ENCODE measurements around the gene C7orf33.
"Not testable (repeated sequence)": the region's sequence is repeated elsewhere in the genome, so short reads cannot be mapped to it uniquely, and the experiment has no call there.

Gene C7orf33, protein sequence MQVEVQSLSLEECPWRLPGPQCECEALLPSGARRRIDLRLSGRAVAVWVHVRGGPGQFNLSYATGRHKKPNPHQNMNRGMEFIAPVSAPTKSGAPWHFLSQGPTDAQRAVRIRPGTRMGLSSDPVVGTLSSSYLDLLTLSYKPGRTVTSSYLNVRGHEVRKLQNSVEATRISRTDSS

GRCh38 chr7:148590471-148590870 lies at the start of gene C7orf33:
Gene C7orf33, plus strand, starts transcription at chr7:148590766. Its CDS starts 160 bp downstream, at chr7:148590926.
- DNase-seq (ENCODE audit: low read depth in 2 of 2), result no peak

DNA sequence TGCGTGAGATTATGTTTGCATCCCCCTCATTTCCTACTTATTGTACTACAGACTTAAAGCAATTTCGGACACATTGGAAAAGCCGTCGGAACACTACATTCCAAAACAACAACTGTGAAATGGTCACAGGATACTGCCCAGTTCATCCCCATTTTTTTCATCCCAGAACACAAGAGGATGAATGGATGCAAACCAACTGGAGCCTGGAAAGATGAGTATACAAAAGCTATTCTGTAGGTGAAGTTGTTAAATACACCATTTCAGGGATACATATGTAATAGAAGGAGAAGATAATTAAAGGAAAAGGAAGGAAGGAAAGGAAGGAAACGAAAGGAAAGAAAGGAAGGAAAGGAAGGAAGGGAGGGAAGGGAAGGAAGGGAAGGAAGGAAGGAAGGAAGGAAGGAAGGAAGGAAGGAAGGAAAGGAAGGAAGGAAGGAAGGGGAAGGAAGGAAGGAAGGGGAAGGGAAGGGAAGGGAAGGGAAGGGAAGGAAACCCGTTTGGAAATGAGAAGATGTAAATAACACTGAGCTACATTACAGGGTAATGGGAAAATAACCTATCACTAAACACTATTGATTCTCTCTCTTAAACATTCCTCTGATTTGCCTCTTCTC lies 48.6 kb upstream of the C7orf33 start:
- no peak for DNase-seq (ENCODE audit: low read depth in 2 of 2)

GRCh38 chr7:148543302-148543701 lies 47.3 kb upstream of the C7orf33 start:
- DNase-seq (ENCODE audit: low read depth in 2 of 2), result no peak

- DNase-seq (ENCODE audit: low read depth in 2 of 2), result no peak
Observed at GRCh38 chr7:148545172-148545571, 45.4 kb upstream of the C7orf33 start.

- DNase-seq (ENCODE audit: low read depth in 2 of 2), result no peak
Observed at GRCh38 chr7:148545932-148546331, 44.6 kb upstream of the C7orf33 start.

- DNase-seq (ENCODE audit: low read depth in 2 of 2), result no peak
Observed at GRCh38 chr7:148546857-148547256, 43.7 kb upstream of the C7orf33 start.

- DNase-seq (ENCODE audit: low read depth in 2 of 2), result no peak
Observed at GRCh38 chr7:148547951-148548350, 42.6 kb upstream of the C7orf33 start.

DNA sequence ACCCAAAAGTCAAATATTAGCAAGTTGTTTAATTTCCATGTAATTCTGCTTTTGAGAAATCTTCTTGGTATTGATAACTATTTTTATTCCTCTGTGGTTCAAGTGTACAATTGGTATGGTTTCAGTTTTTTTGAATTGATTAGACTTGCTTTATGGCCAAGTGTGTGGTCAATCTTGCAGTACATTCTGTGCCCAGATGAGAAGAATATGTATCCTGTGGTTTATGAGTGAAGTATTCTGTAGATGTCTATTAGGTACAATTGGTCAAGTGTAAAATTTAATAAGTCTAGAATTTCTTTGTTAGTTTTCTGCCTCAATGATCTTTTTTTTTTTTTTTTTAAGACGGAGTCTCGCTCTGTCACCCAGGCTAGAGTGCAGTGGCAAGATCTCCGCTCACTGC lies 36.6 kb upstream of the C7orf33 start:
- no peak for DNase-seq (ENCODE audit: low read depth in 2 of 2)

DNA sequence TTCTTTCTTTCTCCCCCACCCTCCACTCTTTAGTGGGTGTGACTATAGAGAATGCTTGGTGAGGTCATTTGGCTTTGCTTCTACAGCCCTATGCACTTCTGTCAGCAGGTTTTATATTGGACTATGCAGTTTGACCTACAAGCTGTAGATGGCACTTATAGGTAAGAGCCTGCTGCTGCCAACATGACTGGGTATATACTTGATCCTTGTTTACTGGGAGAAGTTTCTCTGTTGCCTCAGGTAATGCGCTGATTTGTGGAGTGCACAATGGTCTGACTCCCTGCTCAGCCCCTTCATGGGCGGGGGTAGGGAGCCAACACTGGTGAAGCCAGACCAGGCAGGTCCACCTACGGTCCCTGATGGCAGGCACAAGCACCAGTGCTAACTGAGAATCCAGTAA lies 33.7 kb upstream of the C7orf33 start:
- DNase-seq (ENCODE audit: low read depth in 2 of 2), result no peak

DNA sequence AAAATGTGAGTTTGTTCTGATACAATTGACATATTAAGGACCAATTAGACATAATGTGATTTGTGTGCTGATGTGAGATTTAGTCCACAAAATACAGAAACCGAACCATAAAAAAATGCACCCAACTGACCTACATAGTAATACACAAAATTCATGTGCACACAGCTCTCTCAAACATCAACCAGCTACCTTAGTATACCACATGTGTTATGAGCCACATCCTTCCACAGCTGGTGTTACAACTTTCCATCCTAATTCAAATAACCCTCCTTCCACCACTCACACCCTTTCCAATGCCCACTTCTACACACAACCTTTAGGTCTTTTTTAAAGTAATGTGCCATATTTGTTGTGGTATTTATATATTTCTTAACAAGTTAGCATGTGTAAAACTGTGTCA lies 31.7 kb upstream of the C7orf33 start:
- DNase-seq (ENCODE audit: low read depth in 2 of 2), result no peak

GRCh38 chr7:148561099-148561498 lies 29.5 kb upstream of the C7orf33 start:
- no peak for DNase-seq (ENCODE audit: low read depth in 2 of 2)

DNA sequence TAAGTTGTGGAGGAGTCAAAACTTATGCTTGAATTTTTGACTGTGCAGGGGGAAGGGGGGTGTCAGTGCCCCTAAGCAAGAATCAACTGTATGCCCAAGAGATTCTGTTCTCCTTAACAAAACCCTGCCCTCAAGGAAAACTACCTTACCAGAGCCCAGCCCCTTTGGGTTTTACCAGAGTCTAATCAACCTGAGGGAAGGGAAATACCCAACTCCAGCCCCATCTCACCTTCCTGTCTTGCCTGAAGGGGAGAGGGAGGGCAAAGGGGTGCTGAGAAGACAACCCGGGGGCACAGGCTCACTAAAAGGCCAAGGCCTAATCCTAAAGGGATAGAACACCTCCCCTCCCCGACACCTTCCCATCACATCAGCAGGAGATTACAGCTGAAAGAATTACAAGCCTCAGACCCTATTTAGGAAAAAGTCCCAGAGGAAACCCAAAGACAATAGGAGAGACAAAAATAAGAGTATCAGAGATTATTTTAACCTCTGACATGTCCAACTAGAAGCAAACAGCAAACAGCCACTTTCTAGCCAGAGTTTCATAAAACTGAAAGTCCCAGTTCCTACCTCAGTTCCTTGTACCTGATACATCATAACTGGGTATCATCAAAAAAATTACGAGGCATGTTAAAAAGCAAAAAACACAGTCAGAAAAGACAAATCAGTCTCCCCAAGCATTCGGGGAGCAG lies 26.8 kb upstream of the C7orf33 start:
- no peak for DNase-seq (ENCODE audit: low read depth in 2 of 2)

GRCh38 chr7:148564275-148564951 lies 26.2 kb upstream of the C7orf33 start:
- peak; percentile 10 to 42 for DNase-seq (ENCODE audit: low read depth in 2 of 2)

DNA sequence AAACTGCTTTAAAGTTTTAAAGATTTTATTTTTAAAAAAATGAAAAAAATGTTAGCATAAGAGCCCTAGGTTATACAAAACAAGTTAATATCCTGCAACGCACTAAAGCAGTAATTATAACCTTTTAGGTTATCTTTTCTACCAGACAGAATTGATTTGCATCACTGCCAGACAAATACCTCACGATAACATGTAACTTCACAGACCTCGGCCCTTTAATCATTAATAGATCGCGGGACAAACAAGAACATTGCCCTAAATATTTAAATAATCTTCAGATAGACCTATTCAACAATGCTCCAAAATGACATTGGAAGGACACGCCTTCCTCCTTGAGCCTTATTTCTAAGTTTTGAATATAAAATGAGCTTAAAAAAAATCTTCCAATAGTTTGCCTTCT lies 23.8 kb upstream of the C7orf33 start:
- DNase-seq (ENCODE audit: low read depth in 2 of 2), result no peak

DNA sequence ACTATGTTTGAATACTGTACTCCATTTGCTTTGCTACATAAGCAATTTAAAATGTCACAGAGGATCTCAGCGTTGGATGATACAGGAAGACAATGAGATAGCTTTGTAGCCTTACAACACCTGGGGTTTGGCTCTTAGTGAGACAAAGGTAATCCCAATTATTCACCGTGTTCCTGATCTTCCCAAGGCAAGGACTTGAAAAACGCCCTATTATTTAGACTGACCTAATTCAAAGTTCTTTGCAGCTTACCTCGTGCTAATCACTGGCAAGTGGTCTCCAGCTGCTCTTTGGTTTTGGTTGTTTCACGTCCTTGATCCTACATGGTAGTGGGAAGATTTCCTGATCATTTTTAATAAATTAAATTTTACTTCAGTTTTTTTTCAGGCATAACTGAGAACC lies 23.0 kb upstream of the C7orf33 start:
- no peak for DNase-seq (ENCODE audit: low read depth in 2 of 2)

DNA sequence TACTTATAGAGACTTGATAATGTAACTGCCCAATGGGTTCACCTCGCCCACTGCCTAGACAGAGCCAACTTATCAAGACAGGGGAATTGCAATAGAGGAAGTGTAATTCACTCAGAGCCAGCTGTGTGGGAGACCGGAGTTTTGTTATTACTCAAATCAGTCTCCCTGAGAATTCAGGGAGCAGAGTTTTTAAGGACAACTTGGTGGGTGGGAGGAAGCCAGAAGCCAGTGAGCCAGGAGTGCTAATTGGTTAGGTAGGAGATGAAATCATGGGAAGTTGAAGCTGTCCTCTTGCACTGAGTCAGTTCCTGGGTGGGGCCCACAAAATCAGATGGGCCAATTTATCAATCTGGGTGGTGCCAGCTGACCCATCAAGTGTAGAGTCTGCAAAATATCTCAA lies 20.1 kb upstream of the C7orf33 start:
- DNase-seq (ENCODE audit: low read depth in 2 of 2), result no peak

DNA sequence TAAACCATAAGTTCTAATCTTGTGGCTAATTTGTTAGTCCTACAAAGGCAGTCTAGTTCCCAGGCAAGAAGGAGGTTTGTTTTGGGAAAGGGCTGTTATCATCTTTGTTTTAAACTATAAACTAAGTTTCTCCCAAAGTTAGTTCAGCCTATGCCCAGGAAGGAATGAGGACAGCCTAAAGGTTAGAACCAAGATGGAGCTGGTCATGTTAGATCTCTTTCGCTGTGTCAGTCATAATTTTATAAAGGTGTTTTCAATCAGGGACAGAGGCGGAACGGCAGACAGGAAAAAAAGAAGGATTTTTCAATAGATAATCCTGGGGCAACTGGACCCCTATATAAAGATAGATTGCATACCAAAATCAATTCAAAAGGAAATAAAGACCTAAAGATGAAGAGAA lies 19.6 kb upstream of the C7orf33 start:
- DNase-seq (ENCODE audit: low read depth in 2 of 2), result not testable (repeated sequence)

DNA sequence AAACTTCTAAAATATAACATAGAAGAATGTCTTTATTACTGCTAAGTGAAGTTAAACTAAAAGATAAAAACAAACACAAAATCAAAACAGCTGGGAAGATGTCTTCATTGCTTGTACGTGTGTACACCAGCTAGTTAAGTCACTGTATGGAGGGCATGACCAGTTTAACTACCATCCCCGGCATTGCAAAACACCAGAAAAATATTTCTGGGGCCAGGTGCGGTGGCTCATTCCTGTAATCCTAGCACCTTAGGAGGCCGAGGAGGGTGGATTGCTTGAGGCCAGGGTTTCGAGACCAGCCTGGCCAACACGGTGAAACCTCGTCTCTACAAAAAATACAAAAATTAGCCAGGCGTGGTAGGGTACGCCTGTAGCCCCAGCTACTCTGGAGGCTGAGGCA lies 19.2 kb upstream of the C7orf33 start:
- no peak for DNase-seq (ENCODE audit: low read depth in 2 of 2)

- no peak for DNase-seq (ENCODE audit: low read depth in 2 of 2)
Observed at GRCh38 chr7:148572067-148572522, 18.5 kb upstream of the C7orf33 start.

- DNase-seq (ENCODE audit: low read depth in 2 of 2), result not testable (repeated sequence)
Observed at GRCh38 chr7:148573581-148573980, 17.0 kb upstream of the C7orf33 start.

DNA sequence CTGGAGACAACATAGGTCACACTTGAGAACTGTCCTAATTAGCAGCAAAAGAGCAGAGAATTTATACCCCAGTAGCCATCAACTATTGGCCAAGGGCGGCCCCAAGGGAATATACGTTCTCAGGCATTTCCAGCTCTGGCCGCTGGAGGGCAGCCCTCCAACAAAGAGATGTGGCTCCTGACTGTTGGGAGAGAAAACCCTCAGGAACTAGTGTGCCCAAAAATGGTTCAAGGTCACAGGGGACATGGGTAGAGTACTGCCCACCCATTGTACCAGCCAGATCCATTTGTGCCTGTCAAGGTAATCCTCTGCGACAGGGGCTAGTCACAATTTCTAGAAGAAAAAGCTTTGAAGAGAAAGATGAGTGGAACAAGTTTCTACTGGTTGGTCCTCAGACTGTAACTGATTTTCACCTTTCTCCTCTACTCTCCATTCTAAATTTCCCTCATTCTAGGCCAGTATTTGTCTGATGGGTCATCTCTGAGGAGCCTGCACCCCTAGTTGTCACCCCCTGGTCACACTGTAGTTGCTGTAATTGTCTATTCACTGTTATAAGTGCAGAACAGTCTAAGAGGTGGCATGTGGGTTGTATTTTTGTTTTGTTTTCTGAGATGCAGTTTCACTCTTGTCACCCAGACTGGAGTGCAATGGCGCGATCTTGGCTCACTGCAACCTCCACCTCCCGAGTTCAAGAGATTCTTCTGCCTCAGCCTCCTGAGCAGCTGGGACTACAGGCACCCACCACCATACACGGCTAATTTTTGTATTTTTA lies 14.7 kb upstream of the C7orf33 start:
- DNase-seq (ENCODE audit: low read depth in 2 of 2), result peak; percentile 54 to 65

DNA sequence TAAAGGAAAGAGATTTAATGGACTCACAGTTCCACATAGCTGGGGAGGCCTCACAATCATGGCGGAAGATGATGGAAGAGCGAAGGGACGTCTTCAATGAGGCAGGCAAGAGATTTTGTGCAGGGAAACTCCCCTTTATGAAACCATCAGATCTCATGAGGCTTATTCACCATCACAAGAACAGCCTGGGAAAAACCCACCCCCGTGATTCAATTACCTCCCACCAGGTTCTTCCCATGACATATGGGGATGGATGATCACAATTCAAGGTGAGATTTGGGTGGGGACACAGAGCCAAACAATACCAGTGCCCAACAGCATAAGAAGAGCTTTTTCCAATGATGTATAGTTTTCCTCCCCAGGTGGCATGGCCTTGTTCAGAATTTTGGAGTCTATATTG lies 11.2 kb upstream of the C7orf33 start:
- DNase-seq (ENCODE audit: low read depth in 2 of 2), result no peak

Data from stimulated activated CD4-positive, alpha-beta T cell treated with anti-CD3 and anti-CD28 coated beads, Interleukin-4, amount 100 ng/mL, for 48 hours (primary cell).